Measurements from ENCODE around the gene SLC15A4. TPM values are rescaled to one million over a fixed set of nuclear protein-coding genes. Genes with fewer than 3 reads are reported as not detected.

SLC15A4 gene
- total RNA-seq, 4 donors from 2014 or later: 37.5 to 43.0 (median 39.6) TPM

DNA sequence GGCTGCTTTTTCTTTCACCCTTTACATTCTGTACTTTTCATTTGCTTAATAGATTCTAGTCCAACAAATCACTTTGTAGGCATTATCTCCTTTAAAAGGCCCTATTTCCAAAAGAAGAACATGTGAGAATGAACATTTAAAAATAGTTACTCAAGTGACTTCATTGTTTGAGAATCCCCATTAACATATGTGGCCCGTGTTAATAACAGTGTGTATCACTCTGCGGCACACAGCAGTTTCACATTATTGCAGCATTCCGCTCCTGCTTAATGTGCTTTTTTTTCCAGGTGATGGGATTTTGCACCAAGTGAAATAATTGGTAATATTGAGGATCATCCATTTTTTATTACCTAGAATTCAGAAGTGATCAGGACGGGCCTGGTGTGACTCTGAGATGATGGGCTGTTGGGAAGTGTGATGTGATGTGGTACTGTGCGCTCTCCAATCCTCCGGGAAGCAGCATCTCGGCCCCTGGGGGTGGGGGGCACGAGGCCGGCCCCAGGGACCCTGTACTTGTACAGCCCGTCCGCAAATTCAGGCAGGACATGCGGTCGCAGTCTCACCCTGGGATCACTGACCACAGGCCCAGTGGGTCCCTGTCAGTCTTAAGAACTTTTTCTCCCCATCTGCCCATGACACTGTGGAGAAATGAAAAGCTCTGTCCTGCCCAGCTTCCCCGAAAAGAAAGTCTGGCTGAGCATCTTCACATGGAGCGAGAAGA, 32.9 kb downstream of the SLC15A4 start:
- peaks cover 3 to 16% (median 4%) of the 10 kb centered on the region in 4 donors for H3K4me1 ChIP-seq
- H3K9me3 ChIP-seq: no peaks in the 10 kb centered on the region
- H3K27me3 ChIP-seq: no peaks in the 10 kb centered on the region
- DNase-seq (ENCODE audit: extremely low spot score): peak; percentile 78
- no peak overlapping the region for H3K27ac ChIP-seq (replicated peaks in 1 of 4)
- WGBS: 83% methylated on average over 15 of the region's 15 CpGs
- H3K4me3 ChIP-seq: no peak overlapping the region
- intact Hi-C loops (cut with DNase I): no loop called here
- TF ChIP-seq POLR2AphosphoS5 (IDR thresholded peaks at IDR 0.05): no peak
- TF ChIP-seq, protein P1, sequence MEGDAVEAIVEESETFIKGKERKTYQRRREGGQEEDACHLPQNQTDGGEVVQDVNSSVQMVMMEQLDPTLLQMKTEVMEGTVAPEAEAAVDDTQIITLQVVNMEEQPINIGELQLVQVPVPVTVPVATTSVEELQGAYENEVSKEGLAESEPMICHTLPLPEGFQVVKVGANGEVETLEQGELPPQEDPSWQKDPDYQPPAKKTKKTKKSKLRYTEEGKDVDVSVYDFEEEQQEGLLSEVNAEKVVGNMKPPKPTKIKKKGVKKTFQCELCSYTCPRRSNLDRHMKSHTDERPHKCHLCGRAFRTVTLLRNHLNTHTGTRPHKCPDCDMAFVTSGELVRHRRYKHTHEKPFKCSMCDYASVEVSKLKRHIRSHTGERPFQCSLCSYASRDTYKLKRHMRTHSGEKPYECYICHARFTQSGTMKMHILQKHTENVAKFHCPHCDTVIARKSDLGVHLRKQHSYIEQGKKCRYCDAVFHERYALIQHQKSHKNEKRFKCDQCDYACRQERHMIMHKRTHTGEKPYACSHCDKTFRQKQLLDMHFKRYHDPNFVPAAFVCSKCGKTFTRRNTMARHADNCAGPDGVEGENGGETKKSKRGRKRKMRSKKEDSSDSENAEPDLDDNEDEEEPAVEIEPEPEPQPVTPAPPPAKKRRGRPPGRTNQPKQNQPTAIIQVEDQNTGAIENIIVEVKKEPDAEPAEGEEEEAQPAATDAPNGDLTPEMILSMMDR (IDR thresholded peaks at IDR 0.05): no peak
- no peak for TF ChIP-seq EP300 (IDR thresholded peaks at IDR 0.05)
- TF ChIP-seq POLR2A (IDR thresholded peaks at IDR 0.05; ENCODE audit: low read depth): no peak
- H3K36me3 ChIP-seq: peaks cover 27 to 51% (median 46%) of the 10 kb centered on the region in 4 donors

DNA sequence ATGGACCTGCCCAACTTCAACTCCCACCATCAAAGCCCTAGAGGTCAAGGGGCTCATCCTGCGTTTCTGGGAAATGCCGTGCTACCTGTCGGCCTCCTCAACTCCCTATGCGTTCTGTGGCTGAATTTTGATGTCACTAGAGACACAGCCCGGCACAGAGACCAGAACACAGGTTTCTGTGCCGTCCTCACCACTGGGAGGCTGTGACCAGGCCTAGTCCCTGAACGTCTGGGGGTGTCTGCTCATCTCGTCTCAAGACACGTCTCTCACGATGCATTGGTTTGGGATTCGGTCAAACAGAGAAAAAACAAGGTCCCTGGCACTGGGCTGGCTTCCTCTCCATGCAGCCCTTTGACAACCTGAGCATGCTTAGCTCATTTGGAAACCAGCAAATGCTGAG, 33.5 kb downstream of the SLC15A4 start:
- Histone ChIP-seq H3K4me1 (peaks cover 0 to 12% (median 4%) of the 10 kb centered on the region in 4 donors), H3K27ac (replicated peaks in 1 of 4) (no peak overlapping the region), H3K9me3 (no peaks in the 10 kb centered on the region), H3K4me3 (no peak overlapping the region), H3K27me3 (no peaks in the 10 kb centered on the region), H3K36me3 (peaks cover 21 to 45% (median 40%) of the 10 kb centered on the region in 4 donors)
- TF ChIP-seq EP300 (IDR thresholded peaks at IDR 0.05): no peak
- no peak for TF ChIP-seq POLR2AphosphoS5 (IDR thresholded peaks at IDR 0.05)
- TF ChIP-seq POLR2A (IDR thresholded peaks at IDR 0.05; ENCODE audit: low read depth): no peak
- TF ChIP-seq, protein P1 (IDR thresholded peaks at IDR 0.05): no peak
- intact Hi-C loops (cut with DNase I): no loop called here
- 71% methylated on average over 10 of the region's 11 CpGs for WGBS
- DNase-seq (ENCODE audit: extremely low spot score): peak; percentile 75

DNA sequence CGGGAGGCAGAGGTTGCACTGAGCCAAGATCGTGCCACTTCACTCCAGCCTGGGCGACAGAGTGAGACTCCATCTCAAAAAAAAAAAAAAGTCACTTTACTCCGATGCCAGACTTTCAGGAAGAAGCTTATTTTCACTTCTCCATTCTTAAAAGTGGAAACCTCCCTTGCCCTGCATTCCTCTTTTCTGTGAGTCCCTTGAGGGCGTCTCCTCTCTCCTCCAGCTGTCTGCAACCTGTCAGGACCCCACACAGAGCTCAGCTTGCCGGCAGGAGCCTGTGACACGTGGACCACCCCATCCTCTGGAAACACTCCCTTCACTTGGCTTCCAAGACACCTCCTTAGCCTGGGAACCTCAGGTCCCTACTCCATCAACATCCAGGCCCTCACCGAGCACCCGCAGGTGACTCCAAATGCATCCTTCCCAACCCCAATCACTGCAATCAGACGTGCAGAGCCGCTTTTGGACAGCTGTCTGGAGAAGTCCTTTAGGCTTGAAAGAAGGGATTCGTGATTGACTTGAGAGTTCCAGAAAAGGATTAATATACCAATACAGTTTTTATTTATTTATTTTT, 34.3 kb downstream of the SLC15A4 start:
- DNase-seq (ENCODE audit: extremely low spot score): peak; percentile 72
- TF ChIP-seq EP300 (IDR thresholded peaks at IDR 0.05) (no peak), POLR2A (IDR thresholded peaks at IDR 0.05; ENCODE audit: low read depth) (no peak), POLR2AphosphoS5 (IDR thresholded peaks at IDR 0.05) (no peak)
- TF ChIP-seq, protein P1 (IDR thresholded peaks at IDR 0.05): no peak
- 67% methylated on average over 12 of the region's 12 CpGs for WGBS
- Histone ChIP-seq H3K36me3 (peaks cover 15 to 37% (median 33%) of the 10 kb centered on the region in 4 donors), H3K27me3 (no peaks in the 10 kb centered on the region), H3K4me3 (no peak overlapping the region), H3K4me1 (peaks cover 0 to 5% (median 3%) of the 10 kb centered on the region in 4 donors), H3K9me3 (no peaks in the 10 kb centered on the region), H3K27ac (replicated peaks in 1 of 4) (no peak overlapping the region)
- intact Hi-C loops (cut with DNase I): no loop called here

DNA sequence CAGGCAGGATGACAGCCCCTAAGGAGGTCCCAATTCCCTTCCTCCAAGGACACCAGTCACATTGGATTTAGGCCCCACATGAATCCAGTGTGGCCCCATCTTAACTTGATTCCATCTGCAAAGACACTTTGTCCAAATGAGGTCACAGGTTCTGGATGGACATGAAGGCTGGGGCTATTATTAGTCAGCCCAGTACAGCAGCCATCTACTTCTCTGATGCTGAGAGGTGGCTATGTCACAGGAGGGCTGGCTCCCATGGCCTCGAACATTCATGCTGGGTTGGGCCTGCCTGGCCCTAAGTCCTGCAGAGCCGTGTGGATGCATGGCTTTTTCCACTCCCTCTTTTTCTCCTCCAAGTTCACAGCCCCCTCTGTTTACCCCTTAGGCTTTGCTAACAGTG, 35.9 kb downstream of the SLC15A4 start:
- intact Hi-C loops (cut with DNase I): no loop called here
- DNase-seq (ENCODE audit: extremely low spot score): no peak
- Histone ChIP-seq H3K4me1 (peaks cover 0 to 5% (median 2%) of the 10 kb centered on the region in 4 donors), H3K4me3 (no peak overlapping the region), H3K27me3 (no peaks in the 10 kb centered on the region), H3K9me3 (no peaks in the 10 kb centered on the region), H3K27ac (replicated peaks in 1 of 4) (no peak overlapping the region), H3K36me3 (peaks cover 2 to 22% (median 16%) of the 10 kb centered on the region in 4 donors)
- TF ChIP-seq EP300 (IDR thresholded peaks at IDR 0.05) (no peak), POLR2AphosphoS5 (IDR thresholded peaks at IDR 0.05) (no peak), POLR2A (IDR thresholded peaks at IDR 0.05; ENCODE audit: low read depth) (no peak)
- TF ChIP-seq, protein P1 (IDR thresholded peaks at IDR 0.05): no peak
- WGBS: 47% methylated on average over 2 of the region's 2 CpGs
